Activated T-cell treated with anti-CD3 and anti-CD28 coated beads, Interleukin-2, amount 50 U/mL, for 4 hours (primary cell): ENCODE data around the gene ING3. TPM values are rescaled to one million over a fixed set of nuclear protein-coding genes. Genes with fewer than 3 reads are reported as not detected.

Experiments
- ATAC-seq, 2 donors: fragments of 200-7000 bp; cut with Tn5 transposase; one replicate each; pipeline ENCODE4 v1.10.0; 2021
- DNase-seq: peaks from one replicate; pipeline ENCODE4 v3.0.0-alpha.2; 2020
- H3K27me3 Mint-ChIP-seq: one replicate; pipeline ENCODE4 v1.8.0; 2021; ENCODE audit warnings: low read depth, mixed read lengths
- H3K36me3 Mint-ChIP-seq: one replicate; pipeline ENCODE4 v1.8.0; 2022; ENCODE audit warnings: mixed read lengths; ENCODE audit not compliant: insufficient read depth
- H3K4me1 Mint-ChIP-seq: one replicate; pipeline ENCODE4 v1.8.0; 2021; ENCODE audit warnings: low read depth, mixed read lengths
- H3K4me3 Mint-ChIP-seq: one replicate; pipeline ENCODE4 v1.8.0; 2021; ENCODE audit warnings: mild to moderate bottlenecking, moderate library complexity, mixed read lengths
- H3K9me3 Mint-ChIP-seq: one replicate; pipeline ENCODE4 v1.8.0; 2021; ENCODE audit warnings: mixed read lengths
- total RNA-seq, 3 donors: library from RNA; stranded (reverse); gene quantifications; one replicate each; pipeline ENCODE4 v1.2.1, GENCODE V29; 2021

The ING3 gene
- total RNA-seq, 3 donors from 2014 or later: 23.9 to 29.4 (median 27.5) TPM

GRCh38 chr7:121012919-121013318 lies 62.3 kb downstream of the ING3 start:
- peaks cover 10% of the 10 kb centered on the region for H3K27me3 Mint-ChIP-seq
- H3K9me3 Mint-ChIP-seq: no peaks in the 10 kb centered on the region
- ATAC-seq (no peak), DNase-seq (no peak)
- no peak overlapping the region for H3K4me3 Mint-ChIP-seq
- no peaks in the 10 kb centered on the region for H3K4me1 Mint-ChIP-seq
- H3K36me3 Mint-ChIP-seq: no peaks in the 10 kb centered on the region

GRCh38 chr7:121015560-121015959 lies 65.0 kb downstream of the ING3 start:
- H3K27me3 Mint-ChIP-seq: peaks cover 4% of the 10 kb centered on the region
- H3K9me3 Mint-ChIP-seq: no peaks in the 10 kb centered on the region
- ATAC-seq: no peak
- H3K36me3 Mint-ChIP-seq: no peaks in the 10 kb centered on the region
- H3K4me1 Mint-ChIP-seq: no peaks in the 10 kb centered on the region
- no peak for DNase-seq
- no peak overlapping the region for H3K4me3 Mint-ChIP-seq

GRCh38 chr7:121016966-121017365 lies 66.4 kb downstream of the ING3 start:
- Mint-ChIP-seq H3K27me3 (peaks cover 4% of the 10 kb centered on the region), H3K4me1 (no peaks in the 10 kb centered on the region), H3K9me3 (no peaks in the 10 kb centered on the region), H3K36me3 (no peaks in the 10 kb centered on the region), H3K4me3 (no peak overlapping the region)
- no peak for DNase-seq
- no peak for ATAC-seq

GRCh38 chr7:121017586-121017985 lies 67.0 kb downstream of the ING3 start:
- Mint-ChIP-seq H3K9me3 (no peaks in the 10 kb centered on the region), H3K4me1 (no peaks in the 10 kb centered on the region), H3K36me3 (no peaks in the 10 kb centered on the region)

GRCh38 chr7:121019018-121019417 lies 68.4 kb downstream of the ING3 start:
- Mint-ChIP-seq H3K4me1 (no peaks in the 10 kb centered on the region), H3K9me3 (no peaks in the 10 kb centered on the region), H3K27me3 (peaks cover 4% of the 10 kb centered on the region), H3K4me3 (no peak overlapping the region), H3K36me3 (no peaks in the 10 kb centered on the region)
- ATAC-seq (no peak), DNase-seq (no peak)

More at GRCh38 chr7:121017586-121017985, 67.0 kb downstream of the ING3 start:
- no peak for DNase-seq
- ATAC-seq: no peak
- H3K27me3 Mint-ChIP-seq: peaks cover 4% of the 10 kb centered on the region
- no peak overlapping the region for H3K4me3 Mint-ChIP-seq

- ATAC-seq: no peak
- no peak for DNase-seq
- H3K36me3 Mint-ChIP-seq: no peaks in the 10 kb centered on the region
- H3K27me3 Mint-ChIP-seq: peaks cover 3% of the 10 kb centered on the region
- H3K4me1 Mint-ChIP-seq: no peaks in the 10 kb centered on the region
- no peak overlapping the region for H3K4me3 Mint-ChIP-seq
- H3K9me3 Mint-ChIP-seq: no peaks in the 10 kb centered on the region
Observed at GRCh38 chr7:121020249-121020988, 69.8 kb downstream of the ING3 start.

- Mint-ChIP-seq H3K36me3 (no peaks in the 10 kb centered on the region), H3K4me1 (no peaks in the 10 kb centered on the region), H3K4me3 (no peak overlapping the region), H3K9me3 (no peaks in the 10 kb centered on the region), H3K27me3 (peaks cover 10% of the 10 kb centered on the region)
- DNase-seq (no peak), ATAC-seq (no peak)
Observed at GRCh38 chr7:121020989-121021969, 70.7 kb downstream of the ING3 start.

- ATAC-seq (no peak), DNase-seq (no peak)
- Mint-ChIP-seq H3K36me3 (no peaks in the 10 kb centered on the region), H3K9me3 (no peaks in the 10 kb centered on the region), H3K4me3 (no peak overlapping the region), H3K4me1 (no peaks in the 10 kb centered on the region), H3K27me3 (peaks cover 11% of the 10 kb centered on the region)
Observed at GRCh38 chr7:121023194-121023593, 72.6 kb downstream of the ING3 start.

GRCh38 chr7:121023683-121024511 lies 73.3 kb downstream of the ING3 start:
- ATAC-seq: no peak
- H3K4me3 Mint-ChIP-seq: no peak overlapping the region
- H3K27me3 Mint-ChIP-seq: peaks cover 11% of the 10 kb centered on the region
- no peak for DNase-seq
- no peaks in the 10 kb centered on the region for H3K36me3 Mint-ChIP-seq
- H3K9me3 Mint-ChIP-seq: no peaks in the 10 kb centered on the region
- H3K4me1 Mint-ChIP-seq: no peaks in the 10 kb centered on the region

- DNase-seq (no peak), ATAC-seq (no peak)
- no peak overlapping the region for H3K4me3 Mint-ChIP-seq
- no peaks in the 10 kb centered on the region for H3K36me3 Mint-ChIP-seq
- no peaks in the 10 kb centered on the region for H3K4me1 Mint-ChIP-seq
- H3K27me3 Mint-ChIP-seq: peaks cover 11% of the 10 kb centered on the region
- H3K9me3 Mint-ChIP-seq: no peaks in the 10 kb centered on the region
Observed at GRCh38 chr7:121024611-121025010, 74.0 kb downstream of the ING3 start.

- Mint-ChIP-seq H3K4me3 (no peak overlapping the region), H3K27me3 (peaks cover 11% of the 10 kb centered on the region), H3K4me1 (no peaks in the 10 kb centered on the region), H3K36me3 (no peaks in the 10 kb centered on the region), H3K9me3 (no peaks in the 10 kb centered on the region)
- ATAC-seq (no peak), DNase-seq (no peak)
Observed at GRCh38 chr7:121026159-121026558, 75.6 kb downstream of the ING3 start.

GRCh38 chr7:121026577-121027111 lies 76.1 kb downstream of the ING3 start:
- Mint-ChIP-seq H3K4me3 (no peak overlapping the region), H3K4me1 (no peaks in the 10 kb centered on the region), H3K27me3 (peaks cover 11% of the 10 kb centered on the region), H3K9me3 (no peaks in the 10 kb centered on the region), H3K36me3 (no peaks in the 10 kb centered on the region)
- no peak for ATAC-seq
- no peak for DNase-seq
